ENCODE measurements around the gene CRTC1. TPM values are rescaled to one million over a fixed set of nuclear protein-coding genes. Genes with fewer than 3 reads are reported as not detected.

The CRTC1 gene
- total RNA-seq, 1 donor from 2014 or later = 0.79 TPM

GRCh38 chr19:18778076-18778389 lies 94.6 kb downstream of the CRTC1 start:
- Histone ChIP-seq H3K36me3 (ENCODE audit: control insufficient read depth, insufficient read depth, low read length) (no peaks in the 10 kb centered on the region), H3K4me3 (ENCODE audit: low read depth, low read length) (no peak overlapping the region), H3K27me3 (ENCODE audit: control insufficient read depth, insufficient read depth, low read length) (no peaks in the 10 kb centered on the region)
- DNase-seq (ENCODE audit: low read depth) (no peak), FAIRE-seq (no peak)
- no peak for TF ChIP-seq CTCF (IDR thresholded peaks at IDR 0.05; ENCODE audit: insufficient read depth, low read length, severe bottlenecking)

- no peak for FAIRE-seq
These were observed 95.5 kb downstream of the CRTC1 start for GRCh38 chr19:18778826-18779495.

GRCh38 chr19:18780081-18780480 lies 96.6 kb downstream of the CRTC1 start:
- DNase-seq (ENCODE audit: low read depth) (no peak), FAIRE-seq (no peak)
- H3K27me3 ChIP-seq (ENCODE audit: control insufficient read depth, insufficient read depth, low read length) = peaks cover 2% of the 10 kb centered on the region
- H3K36me3 ChIP-seq (ENCODE audit: control insufficient read depth, insufficient read depth, low read length) = no peaks in the 10 kb centered on the region
- TF ChIP-seq CTCF (IDR thresholded peaks at IDR 0.05; ENCODE audit: insufficient read depth, low read length, severe bottlenecking) = no peak
- H3K4me3 ChIP-seq (ENCODE audit: low read depth, low read length) = no peak overlapping the region

More at GRCh38 chr19:18778826-18779495, 95.5 kb downstream of the CRTC1 start:
- TF ChIP-seq CTCF (IDR thresholded peaks at IDR 0.05; ENCODE audit: insufficient read depth, low read length, severe bottlenecking) = no peak
- Histone ChIP-seq H3K27me3 (ENCODE audit: control insufficient read depth, insufficient read depth, low read length) (no peaks in the 10 kb centered on the region), H3K36me3 (ENCODE audit: control insufficient read depth, insufficient read depth, low read length) (no peaks in the 10 kb centered on the region), H3K4me3 (ENCODE audit: low read depth, low read length) (no peak overlapping the region)
- no peak for DNase-seq (ENCODE audit: low read depth)

GRCh38 chr19:18780631-18781030 lies 97.2 kb downstream of the CRTC1 start:
- H3K4me3 ChIP-seq (ENCODE audit: low read depth, low read length) = no peak overlapping the region
- H3K27me3 ChIP-seq (ENCODE audit: control insufficient read depth, insufficient read depth, low read length) = peaks cover 2% of the 10 kb centered on the region
- TF ChIP-seq CTCF (IDR thresholded peaks at IDR 0.05; ENCODE audit: insufficient read depth, low read length, severe bottlenecking) = no peak
- DNase-seq (ENCODE audit: low read depth) (no peak), FAIRE-seq (no peak)
- no peaks in the 10 kb centered on the region for H3K36me3 ChIP-seq (ENCODE audit: control insufficient read depth, insufficient read depth, low read length)

- no peak for FAIRE-seq
- no peak for TF ChIP-seq CTCF (IDR thresholded peaks at IDR 0.05; ENCODE audit: insufficient read depth, low read length, severe bottlenecking)
- Histone ChIP-seq H3K4me3 (ENCODE audit: low read depth, low read length) (no peak overlapping the region), H3K36me3 (ENCODE audit: control insufficient read depth, insufficient read depth, low read length) (no peaks in the 10 kb centered on the region), H3K27me3 (ENCODE audit: control insufficient read depth, insufficient read depth, low read length) (peaks cover 2% of the 10 kb centered on the region)
- DNase-seq (ENCODE audit: low read depth) = no peak
These were observed 97.6 kb downstream of the CRTC1 start for GRCh38 chr19:18781047-18781600.
